Gastrocnemius medialis (tissue), 4 donors: ENCODE data around the gene DEPDC4. TPM values are rescaled to one million over a fixed set of nuclear protein-coding genes. Genes with fewer than 3 reads are reported as not detected.

ENCODE experiments used
- ATAC-seq, 2 donors: fragments of 150-250 bp; one replicate each; pipeline ENCODE4 v1.9.1; 2016
- DNase-seq, 2 donors: peaks; one replicate each; pipeline ENCODE4 v3.0.0-alpha.2; 2019
- H3K27ac ChIP-seq, 4 donors: fragments of 200-600 bp; sonication (generic); 1 replicate in 1 of 4; 2 replicates in 3 of 4; pipeline ENCODE4 v1.5.1; 2016 to 2018; ENCODE audit warnings: mild to moderate bottlenecking in 2 of 4, moderate library complexity in 1 of 4
- H3K27me3 ChIP-seq, 3 donors: fragments of 200-600 bp; sonication (generic) in 2 of 3; 1 replicate in 1 of 3; 2 replicates in 2 of 3; pipeline versions ENCODE4 v1.5.1 to v1.6.0; 2016 to 2019; ENCODE audit warnings: mild to moderate bottlenecking in 1 of 3, moderate library complexity in 1 of 3
- H3K36me3 ChIP-seq, 2 donors: fragments of 200-600 bp; sonication (generic) in 1 of 2; one replicate each; pipeline ENCODE4 v1.5.1; 2017 to 2018
- H3K4me1 ChIP-seq, 2 donors: fragments of 200-600 bp; sonication (generic) in 1 of 2; one replicate each; pipeline ENCODE4 v1.5.1; 2016 to 2017; ENCODE audit warnings: mild to moderate bottlenecking in 2 of 2
- H3K4me3 ChIP-seq, 4 donors: fragments of 200-600 bp; sonication (generic) in 3 of 4; 1 replicate in 1 of 4; 2 replicates in 3 of 4; pipeline ENCODE4 v1.5.1; 2016 to 2019; ENCODE audit warnings: mild to moderate bottlenecking in 2 of 4
- H3K9me3 ChIP-seq, 3 donors: fragments of 200-600 bp; sonication (generic) in 2 of 3; 1 replicate in 1 of 3; 2 replicates in 2 of 3; pipeline ENCODE4 v1.5.1; 2016 to 2019
- POLR2A ChIP-seq, 2 donors: fragments of 450-650 bp; IDR thresholded peaks; one replicate each; pipeline ENCODE4 v1.6.1; 2017; ENCODE audit warnings: antibody characterized with exemption in 2 of 2, mild to moderate bottlenecking in 2 of 2, moderate library complexity in 2 of 2
- in situ Hi-C, 4 donors: fragments of 200-750 bp; cut with MboI; loops; one replicate each; pipeline versions ENCODE4 v1.15.0 to v1.8.0; 2017; ENCODE audit warnings: low sequenced_read_pairs in 4 of 4
- intact Hi-C: fragments of 100-400 bp; cut with DNase I; formaldehyde crosslinking; loops from one replicate; pipeline ENCODE4 v1.15.1; 2023; ENCODE audit warnings: low total_unique reads
- total RNA-seq, 4 donors: library from RNA; depleted of rRNA; stranded (reverse); fragments of >200 nt; gene quantifications; one replicate each; pipeline versions ENCODE4 v1.1.0 to v1.2.3, GENCODE V29; 2016
- TF ChIP-seq, protein P1 (sequence below), 5 experiments: fragments of 450-650 bp in 3 of 5; fragments of 200-600 bp in 2 of 5; sonication (generic) in 2 of 5; IDR thresholded peaks in 4 of 5; conservative IDR thresholded peaks in 1 of 5; 1 replicate in 4 of 5; 2 replicates in 1 of 5; pipeline ENCODE4 v1.5.1; 2016 to 2019; ENCODE audit warnings: antibody characterized with exemption in 5 of 5, mild to moderate bottlenecking in 3 of 5, moderate library complexity in 3 of 5

Gene DEPDC4
- total RNA-seq, 4 donors from 2014 or later, result not detected

- in situ Hi-C loops, result loop anchor here in 1 of 4 donors (25.0 kb wide), 1 partner anchor 395 kb away; no protein-coding TSS in a partner anchor
- H3K4me1 ChIP-seq, result peaks cover 0 to 2% of the 10 kb centered on the region in 2 donors
- intact Hi-C loops, result no loop called here
- H3K9me3 ChIP-seq, result no peaks in the 10 kb centered on the region
- H3K27ac ChIP-seq, result no peak overlapping the region
- H3K36me3 ChIP-seq, result peaks cover 0 to 70% of the 10 kb centered on the region in 2 donors
- H3K4me3 ChIP-seq, result no peak overlapping the region
- ATAC-seq, result no peak
- no peak for TF ChIP-seq POLR2A (IDR thresholded peaks at IDR 0.05)
- TF ChIP-seq, protein P1, sequence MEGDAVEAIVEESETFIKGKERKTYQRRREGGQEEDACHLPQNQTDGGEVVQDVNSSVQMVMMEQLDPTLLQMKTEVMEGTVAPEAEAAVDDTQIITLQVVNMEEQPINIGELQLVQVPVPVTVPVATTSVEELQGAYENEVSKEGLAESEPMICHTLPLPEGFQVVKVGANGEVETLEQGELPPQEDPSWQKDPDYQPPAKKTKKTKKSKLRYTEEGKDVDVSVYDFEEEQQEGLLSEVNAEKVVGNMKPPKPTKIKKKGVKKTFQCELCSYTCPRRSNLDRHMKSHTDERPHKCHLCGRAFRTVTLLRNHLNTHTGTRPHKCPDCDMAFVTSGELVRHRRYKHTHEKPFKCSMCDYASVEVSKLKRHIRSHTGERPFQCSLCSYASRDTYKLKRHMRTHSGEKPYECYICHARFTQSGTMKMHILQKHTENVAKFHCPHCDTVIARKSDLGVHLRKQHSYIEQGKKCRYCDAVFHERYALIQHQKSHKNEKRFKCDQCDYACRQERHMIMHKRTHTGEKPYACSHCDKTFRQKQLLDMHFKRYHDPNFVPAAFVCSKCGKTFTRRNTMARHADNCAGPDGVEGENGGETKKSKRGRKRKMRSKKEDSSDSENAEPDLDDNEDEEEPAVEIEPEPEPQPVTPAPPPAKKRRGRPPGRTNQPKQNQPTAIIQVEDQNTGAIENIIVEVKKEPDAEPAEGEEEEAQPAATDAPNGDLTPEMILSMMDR (IDR thresholded peaks at IDR 0.05 in 4 of 5, conservative IDR thresholded peaks at IDR 0.05 in 1 of 5), result no peak
- no peaks in the 10 kb centered on the region for H3K27me3 ChIP-seq
- DNase-seq, result no peak
Measured at GRCh38 chr12:100207311-100207710, 59.6 kb downstream of the DEPDC4 start.

DNA sequence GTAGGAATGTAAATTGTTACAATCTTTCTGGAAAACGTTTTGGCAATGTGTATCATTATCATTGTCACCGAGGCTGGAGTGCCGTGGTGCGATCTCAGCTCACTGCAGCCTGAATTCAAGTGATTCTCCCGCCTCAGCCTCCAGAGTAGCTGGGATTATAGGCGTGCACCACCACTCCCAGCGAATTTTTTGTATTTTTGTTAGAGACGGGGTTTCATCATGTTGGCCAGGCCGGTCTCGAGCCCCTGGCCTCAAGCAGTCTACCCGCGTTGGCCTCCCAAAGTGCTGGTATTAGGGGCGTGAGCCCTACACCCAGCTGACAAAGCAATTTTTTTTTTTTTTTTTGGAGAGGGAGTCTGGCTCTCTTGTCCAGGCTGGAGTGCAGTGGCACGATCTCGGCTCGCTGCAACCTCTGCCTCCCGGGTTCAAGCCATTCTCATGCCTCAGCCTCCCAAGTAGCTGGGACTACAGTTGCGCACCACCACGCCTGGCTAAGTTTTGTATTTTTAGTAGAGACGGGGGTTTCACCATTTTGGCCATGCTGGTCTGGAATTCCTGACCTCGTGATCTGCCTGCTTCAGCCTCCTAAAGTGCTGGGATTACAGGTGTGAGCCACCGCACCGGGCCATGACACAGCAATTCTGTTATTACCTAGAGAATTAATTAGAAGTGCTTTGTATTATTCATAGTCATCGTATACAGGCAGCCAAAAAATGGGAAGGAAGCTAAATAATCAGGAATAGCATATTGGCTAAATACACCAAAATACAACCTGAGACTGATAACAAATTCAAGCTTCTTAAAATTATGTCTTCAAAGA lies 65.1 kb downstream of the DEPDC4 start:
- H3K27ac ChIP-seq, result no peak overlapping the region

GRCh38 chr12:100200463-100201181 lies 66.3 kb downstream of the DEPDC4 start, which contains the start of gene ACTR6:
TSS of gene ACTR6 (plus strand) at chr12:100200815. CDS start at chr12:100200852, 37 bp downstream.
- TF ChIP-seq POLR2A (IDR thresholded peaks at IDR 0.05), result peak in 1 of 2 donors; percentile 15
- TF ChIP-seq, protein P1 (IDR thresholded peaks at IDR 0.05 in 4 of 5, conservative IDR thresholded peaks at IDR 0.05 in 1 of 5), result no peak
- Histone ChIP-seq H3K27ac (peak within 1 kb of the TSS; percentile 75 to 83 (median 81)), H3K36me3 (peaks cover 0 to 8% of the 10 kb centered on the region in 2 donors), H3K27me3 (no peaks in the 10 kb centered on the region), H3K4me1 (peaks cover 6 to 15% of the 10 kb centered on the region in 2 donors), H3K9me3 (no peaks in the 10 kb centered on the region), H3K4me3 (peak within 1 kb of the TSS; percentile 75 to 82 (median 82))
- ATAC-seq (peak; percentile 99 to 100), DNase-seq (peak; percentile 91)
- intact Hi-C loops, result loop anchor here (1.0 to 5.0 kb wide), 3 partner anchors 58 to 73 kb away; partner anchors contain the start of genes BLTP3B, DEPDC4 and SCYL2
- in situ Hi-C loops, result loop anchor here in 1 of 4 donors (25.0 kb wide), 1 partner anchor 388 kb away; no protein-coding TSS in a partner anchor

More for the DNA sequence above, 65.1 kb downstream of the DEPDC4 start:
- intact Hi-C loops (loop anchor here (2.0 to 5.0 kb wide), 2 partner anchors 65 to 75 kb away; partner anchors contain the start of genes DEPDC4 and SCYL2), in situ Hi-C loops (loop anchor here in 1 of 4 donors (25.0 kb wide), 1 partner anchor 390 kb away; no protein-coding TSS in a partner anchor)
- ATAC-seq (no peak), DNase-seq (no peak)
- no peak for TF ChIP-seq POLR2A (IDR thresholded peaks at IDR 0.05)
- TF ChIP-seq, protein P1 (IDR thresholded peaks at IDR 0.05 in 4 of 5, conservative IDR thresholded peaks at IDR 0.05 in 1 of 5), result no peak
- peaks cover 6 to 15% of the 10 kb centered on the region in 2 donors for H3K4me1 ChIP-seq
- peak overlapping the region; percentile 75 to 82 (median 82) for H3K4me3 ChIP-seq
- no peaks in the 10 kb centered on the region for H3K27me3 ChIP-seq
- no peaks in the 10 kb centered on the region for H3K9me3 ChIP-seq
- peaks cover 0 to 18% of the 10 kb centered on the region in 2 donors for H3K36me3 ChIP-seq

DNA sequence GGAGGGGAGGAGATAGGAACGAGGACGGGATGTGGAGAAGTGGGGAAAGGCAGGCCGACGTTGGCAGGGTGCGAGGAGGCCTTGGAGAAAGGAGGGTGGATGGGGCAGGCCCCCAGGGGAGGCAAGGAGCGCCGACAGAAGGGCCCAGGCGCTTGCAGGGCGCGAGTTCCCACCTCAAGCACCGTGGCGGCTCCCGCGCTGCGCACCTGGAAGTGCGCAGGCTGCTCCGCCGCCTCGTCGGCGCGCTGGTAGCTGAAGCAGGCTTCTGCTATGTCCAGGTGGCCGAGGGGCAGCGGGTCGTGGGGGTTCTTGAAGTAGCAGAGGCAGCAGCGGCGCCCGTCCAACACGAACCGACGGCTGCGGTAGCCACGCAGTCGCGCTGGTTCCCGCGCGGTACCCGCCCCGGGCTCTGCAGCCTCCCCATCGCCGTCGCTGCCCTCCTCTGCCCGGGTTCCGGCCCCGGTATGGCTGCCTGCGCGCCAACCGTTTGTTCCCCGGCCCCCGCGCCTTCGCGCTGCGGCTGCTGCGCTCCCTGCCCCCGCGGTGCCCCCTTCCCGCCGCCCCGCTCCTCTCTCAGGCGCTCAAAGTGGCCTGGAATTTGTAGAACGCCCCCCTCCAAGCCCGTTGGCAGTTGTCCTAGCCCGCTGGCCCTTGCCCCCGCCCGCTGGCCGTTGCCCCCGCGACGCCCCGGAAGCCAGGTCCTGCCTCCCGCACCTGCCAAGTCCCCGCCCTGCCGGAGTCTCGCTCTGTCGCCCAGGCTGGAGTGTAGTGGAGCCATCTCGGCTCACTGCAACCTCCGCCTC lies 67.3 kb downstream of the DEPDC4 start:
- H3K9me3 ChIP-seq, result no peaks in the 10 kb centered on the region
- DNase-seq (peak; percentile 35 to 64), ATAC-seq (peak; percentile 72 to 73)
- no peak for TF ChIP-seq POLR2A (IDR thresholded peaks at IDR 0.05)
- TF ChIP-seq, protein P1 (IDR thresholded peaks at IDR 0.05 in 4 of 5, conservative IDR thresholded peaks at IDR 0.05 in 1 of 5), result no peak
- in situ Hi-C loops, result loop anchor here in 2 of 4 donors (5.0 to 25.0 kb wide), 2 partner anchors 52 to 387 kb away; no protein-coding TSS in a partner anchor
- H3K27ac ChIP-seq, result peak overlapping the region; percentile 52 to 83 (median 81)
- peaks cover 6 to 15% of the 10 kb centered on the region in 2 donors for H3K4me1 ChIP-seq
- no peaks in the 10 kb centered on the region for H3K36me3 ChIP-seq
- no peaks in the 10 kb centered on the region for H3K27me3 ChIP-seq
- H3K4me3 ChIP-seq, result peak overlapping the region; percentile 75 to 82 (median 82)
- intact Hi-C loops, result loop anchor here (1.0 to 5.0 kb wide), 3 partner anchors 57 to 72 kb away; partner anchors contain the start of genes BLTP3B, DEPDC4 and SCYL2
